Fibroblast of the aortic adventitia (primary cell): ENCODE data around the gene GRSF1. TPM values are rescaled to one million over a fixed set of nuclear protein-coding genes. Genes with fewer than 3 reads are reported as not detected.

ENCODE experiments used
- DNase-seq: peaks from one replicate; pipeline ENCODE4 v3.0.0-alpha.2; 2010; ENCODE audit warnings: low read depth
- H3K4me3 ChIP-seq: 2 replicates; pipeline ENCODE4 v1.5.1; 2011; ENCODE audit warnings: low read depth, mild to moderate bottlenecking, control low read depth, low read length, moderate library complexity
- CTCF ChIP-seq: IDR thresholded peaks from 2 replicates; pipeline ENCODE4 v1.5.1; 2011; ENCODE audit warnings: mild to moderate bottlenecking, low read length, control low read depth, inconsistent platforms; ENCODE audit not compliant: insufficient read depth
- total RNA-seq: library from RNA; depleted of rRNA; stranded (reverse); fragments of >200 nt; gene quantifications from 2 replicates; pipeline ENCODE4 v1.2.3, GENCODE V29; 2012; ENCODE audit warnings: low replicate concordance

Gene GRSF1
- total RNA-seq, 1 donor: 75.3 TPM

GRCh38 chr4:70836081-70836480 lies 3.6 kb downstream of the GRSF1 start:
- DNase-seq: no peak
- TF ChIP-seq CTCF: no peak
- no peak overlapping the region for H3K4me3 ChIP-seq

GRCh38 chr4:70833675-70834074 lies 6.0 kb downstream of the GRSF1 start:
- no peak overlapping the region for H3K4me3 ChIP-seq
- no peak for TF ChIP-seq CTCF
- peak; percentile 59 for DNase-seq

DNA sequence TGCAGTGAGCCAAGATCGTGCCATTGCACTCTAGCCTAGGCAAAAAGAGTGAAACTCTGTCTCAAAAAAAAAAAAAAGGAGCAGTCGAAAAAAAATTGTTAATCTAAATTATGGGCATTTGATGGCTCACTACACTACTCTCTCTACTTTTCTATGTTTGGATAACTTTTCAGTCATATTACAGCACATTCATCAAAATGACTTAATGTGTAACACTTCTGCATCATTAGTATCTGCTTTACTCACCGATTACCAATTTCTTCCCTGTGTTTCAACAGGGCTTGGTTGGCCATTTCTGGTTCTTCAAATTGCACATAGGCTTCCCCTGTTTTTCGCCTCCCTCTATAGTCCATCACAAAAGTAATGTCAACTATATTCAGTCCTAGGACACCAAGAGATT lies 8.4 kb downstream of the GRSF1 start:
- DNase-seq: no peak
- no peak overlapping the region for H3K4me3 ChIP-seq
- no peak for TF ChIP-seq CTCF

- TF ChIP-seq CTCF: no peak
- H3K4me3 ChIP-seq: no peak overlapping the region
- DNase-seq: no peak
Observed at GRCh38 chr4:70830054-70830453, 9.6 kb downstream of the GRSF1 start.

GRCh38 chr4:70829492-70829891 lies 10.2 kb downstream of the GRSF1 start:
- no peak for TF ChIP-seq CTCF
- no peak overlapping the region for H3K4me3 ChIP-seq

DNA sequence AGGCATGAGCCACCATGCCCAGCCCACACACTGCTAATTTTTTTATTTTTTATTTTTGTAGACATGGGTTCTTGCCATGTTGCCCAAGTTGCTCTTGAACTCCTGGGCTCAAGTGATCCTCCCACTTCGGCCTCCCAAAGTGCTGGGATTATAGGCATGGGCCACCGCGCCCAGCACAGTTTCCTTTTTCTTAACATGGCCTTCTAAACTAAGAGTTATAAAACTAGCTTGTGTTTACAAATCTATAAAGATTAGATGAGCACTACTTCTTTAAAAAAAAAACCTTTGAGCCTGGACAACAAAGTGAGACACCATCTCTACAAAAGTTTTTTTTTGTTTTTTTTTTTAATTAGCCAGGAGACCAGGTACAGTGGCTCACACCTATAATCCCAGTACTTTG lies 10.7 kb downstream of the GRSF1 start:
- no peak for DNase-seq
- H3K4me3 ChIP-seq: no peak overlapping the region
- TF ChIP-seq CTCF: no peak

More at GRCh38 chr4:70829492-70829891, 10.2 kb downstream of the GRSF1 start:
- DNase-seq: no peak

GRCh38 chr4:70818921-70819320 lies 20.8 kb downstream of the GRSF1 start:
- DNase-seq: no peak
- no peak overlapping the region for H3K4me3 ChIP-seq
- no peak for TF ChIP-seq CTCF
